Prostate gland (tissue), 2 donors: ENCODE results near the gene DTNB. TPM values are rescaled to one million over a fixed set of nuclear protein-coding genes. Genes with fewer than 3 reads are reported as not detected.

Experiments
- DNase-seq: peaks from one replicate; pipeline ENCODE4 v3.0.0-alpha.2; 2019; ENCODE audit warnings: low spot score
- H3K27ac ChIP-seq, 2 donors: fragments of 200-600 bp; sonication (generic); 2 replicates each; pipeline ENCODE4 v1.5.1; 2017 to 2019
- H3K27me3 ChIP-seq: fragments of 200-600 bp; sonication (generic); replicated peaks from 2 replicates; pipeline ENCODE4 v1.5.1; 2019; ENCODE audit not compliant: insufficient read depth
- H3K36me3 ChIP-seq, 2 donors: fragments of 200-600 bp; sonication (generic); 1 replicate in 1 of 2; 2 replicates in 1 of 2; pipeline versions ENCODE4 v1.5.1 to v1.8.1; 2017 to 2019
- H3K4me1 ChIP-seq: fragments of 200-600 bp; sonication (generic); replicated peaks from 2 replicates; pipeline ENCODE4 v1.5.1; 2019
- H3K4me3 ChIP-seq, 2 donors: fragments of 200-600 bp; sonication (generic); 2 replicates each; pipeline ENCODE4 v1.5.1; 2017 to 2019
- H3K9me3 ChIP-seq: fragments of 200-600 bp; sonication (generic); 2 replicates; pipeline ENCODE4 v1.5.1; 2017
- CTCF ChIP-seq, 4 experiments: fragments of 200-600 bp in 2 of 4; fragments of 450-650 bp in 2 of 4; sonication (generic) in 2 of 4; IDR thresholded peaks; 1 replicate in 3 of 4; 2 replicates in 1 of 4; pipeline ENCODE4 v1.5.1; 2016 to 2019; ENCODE audit warnings: antibody characterized with exemption in 4 of 4, mild to moderate bottlenecking in 2 of 4, moderate library complexity in 2 of 4
- POLR2A ChIP-seq: fragments of 450-650 bp; IDR thresholded peaks from one replicate; pipeline ENCODE4 v1.6.1; 2016; ENCODE audit warnings: antibody characterized with exemption, mild to moderate bottlenecking
- POLR2AphosphoS5 ChIP-seq: sonication (generic); formaldehyde crosslinking; IDR thresholded peaks from one replicate; pipeline ENCODE4 v1.6.1; 2017; ENCODE audit warnings: antibody characterized with exemption
- WGBS: methylation state at CpG from one replicate; pipeline ENCODE4 v1.1.5; 2018; 5-methylcytosine and 5-hydroxymethylcytosine counted together
- intact Hi-C: fragments of 100-400 bp; cut with DNase I; formaldehyde crosslinking; loops from one replicate; pipeline ENCODE4 v1.14.2; 2022
- total RNA-seq, 2 donors: library from RNA; depleted of rRNA; stranded (reverse); fragments of >200 nt; gene quantifications; one replicate each; pipeline ENCODE4 v1.1.0, GENCODE V29; 2016

Gene DTNB
- total RNA-seq, 2 donors from 2014 or later, result 47.0 to 61.9 TPM

- no peak for DNase-seq
- no peaks in the 10 kb centered on the region for H3K4me1 ChIP-seq
- H3K27ac ChIP-seq, result no peak overlapping the region
- H3K9me3 ChIP-seq, result no peaks in the 10 kb centered on the region
- H3K36me3 ChIP-seq, result no peaks in the 10 kb centered on the region
- intact Hi-C loops, result no loop called here
- no peaks in the 10 kb centered on the region for H3K27me3 ChIP-seq
- TF ChIP-seq CTCF (IDR thresholded peaks at IDR 0.05) (no peak), POLR2AphosphoS5 (no peak), POLR2A (no peak)
- H3K4me3 ChIP-seq, result no peak overlapping the region
- 67% methylated on average over 2 of the region's 2 CpGs for WGBS
These were observed 252.5 kb downstream of the DTNB start for GRCh38 chr2:25420820-25421237.

- no peaks in the 10 kb centered on the region for H3K36me3 ChIP-seq
- H3K27me3 ChIP-seq, result no peaks in the 10 kb centered on the region
- no peak for DNase-seq
- H3K27ac ChIP-seq, result no peak overlapping the region
- TF ChIP-seq POLR2A, result no peak
- TF ChIP-seq POLR2AphosphoS5, result no peak
- no peaks in the 10 kb centered on the region for H3K9me3 ChIP-seq
- no peak overlapping the region for H3K4me3 ChIP-seq
- no peaks in the 10 kb centered on the region for H3K4me1 ChIP-seq
- intact Hi-C loops, result no loop called here
- WGBS, result 90% methylated on average over 10 of the region's 10 CpGs
These were observed 253.6 kb downstream of the DTNB start for GRCh38 chr2:25419678-25420242.

GRCh38 chr2:25418944-25419677, 254.3 kb downstream of the DTNB start:
- Histone ChIP-seq H3K27ac (no peak overlapping the region), H3K27me3 (no peaks in the 10 kb centered on the region), H3K4me3 (no peak overlapping the region), H3K9me3 (no peaks in the 10 kb centered on the region), H3K4me1 (no peaks in the 10 kb centered on the region), H3K36me3 (no peaks in the 10 kb centered on the region)
- TF ChIP-seq CTCF (IDR thresholded peaks at IDR 0.05), result no peak
- TF ChIP-seq POLR2A, result no peak
- TF ChIP-seq POLR2AphosphoS5, result no peak
- intact Hi-C loops, result no loop called here
- DNase-seq, result no peak
- 74% methylated on average over 13 of the region's 13 CpGs for WGBS

- Histone ChIP-seq H3K27ac (no peak overlapping the region), H3K9me3 (no peaks in the 10 kb centered on the region), H3K36me3 (no peaks in the 10 kb centered on the region), H3K4me1 (no peaks in the 10 kb centered on the region), H3K27me3 (no peaks in the 10 kb centered on the region), H3K4me3 (no peak overlapping the region)
- intact Hi-C loops, result no loop called here
- 92% methylated on average over 6 of the region's 6 CpGs for WGBS
- DNase-seq, result no peak
- TF ChIP-seq POLR2AphosphoS5 (no peak), CTCF (IDR thresholded peaks at IDR 0.05) (no peak), POLR2A (no peak)
These were observed 255.5 kb downstream of the DTNB start for GRCh38 chr2:25417715-25418369.

GRCh38 chr2:25416674-25417073, 256.7 kb downstream of the DTNB start:
- Histone ChIP-seq H3K4me1 (no peaks in the 10 kb centered on the region), H3K27me3 (no peaks in the 10 kb centered on the region), H3K36me3 (no peaks in the 10 kb centered on the region), H3K27ac (no peak overlapping the region), H3K4me3 (no peak overlapping the region), H3K9me3 (no peaks in the 10 kb centered on the region)
- intact Hi-C loops, result no loop called here
- TF ChIP-seq CTCF (IDR thresholded peaks at IDR 0.05), result no peak
- no peak for TF ChIP-seq POLR2AphosphoS5
- no peak for TF ChIP-seq POLR2A
- 89% methylated on average over 2 of the region's 3 CpGs for WGBS
- DNase-seq, result no peak
